PC-3 (cell line): Measurements from ENCODE around the gene ZSWIM1.

Experiments
- CTCF ChIP-seq: fragments of 300-600 bp; sonication (generic); conservative IDR thresholded peaks from 2 replicates; pipeline ENCODE4 v1.5.1; 2017; ENCODE audit warnings: antibody characterized with exemption, low read depth, mild to moderate bottlenecking, low read length
- EZH2 ChIP-seq: fragments of 300-600 bp; sonication (generic); IDR thresholded peaks from one replicate; pipeline ENCODE4 v1.6.1; 2017; ENCODE audit warnings: antibody characterized with exemption, mild to moderate bottlenecking, low read length; ENCODE audit not compliant: unreplicated experiment

GRCh38 chr20:45860560-45861220, 20.3 kb upstream of the ZSWIM1 start:
- TF ChIP-seq CTCF (no peak), EZH2 (no peak)
